ENCODE data around the gene CCDC187. TPM values are rescaled to one million over a fixed set of nuclear protein-coding genes. Genes with fewer than 3 reads are reported as not detected.

Gene CCDC187
- total and polyA plus RNA-seq, 10 donors, result 0.03 to 0.20 (median 0.11) TPM; not detected in 2

- no peak overlapping the region for H3K4me3 ChIP-seq
- TF ChIP-seq POLR2AphosphoS5 (IDR thresholded peaks at IDR 0.05) (no peak), POLR2A (IDR thresholded peaks at IDR 0.05) (no peak)
- TF ChIP-seq, protein P1, sequence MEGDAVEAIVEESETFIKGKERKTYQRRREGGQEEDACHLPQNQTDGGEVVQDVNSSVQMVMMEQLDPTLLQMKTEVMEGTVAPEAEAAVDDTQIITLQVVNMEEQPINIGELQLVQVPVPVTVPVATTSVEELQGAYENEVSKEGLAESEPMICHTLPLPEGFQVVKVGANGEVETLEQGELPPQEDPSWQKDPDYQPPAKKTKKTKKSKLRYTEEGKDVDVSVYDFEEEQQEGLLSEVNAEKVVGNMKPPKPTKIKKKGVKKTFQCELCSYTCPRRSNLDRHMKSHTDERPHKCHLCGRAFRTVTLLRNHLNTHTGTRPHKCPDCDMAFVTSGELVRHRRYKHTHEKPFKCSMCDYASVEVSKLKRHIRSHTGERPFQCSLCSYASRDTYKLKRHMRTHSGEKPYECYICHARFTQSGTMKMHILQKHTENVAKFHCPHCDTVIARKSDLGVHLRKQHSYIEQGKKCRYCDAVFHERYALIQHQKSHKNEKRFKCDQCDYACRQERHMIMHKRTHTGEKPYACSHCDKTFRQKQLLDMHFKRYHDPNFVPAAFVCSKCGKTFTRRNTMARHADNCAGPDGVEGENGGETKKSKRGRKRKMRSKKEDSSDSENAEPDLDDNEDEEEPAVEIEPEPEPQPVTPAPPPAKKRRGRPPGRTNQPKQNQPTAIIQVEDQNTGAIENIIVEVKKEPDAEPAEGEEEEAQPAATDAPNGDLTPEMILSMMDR (IDR thresholded peaks at IDR 0.05 in 8 of 11, conservative IDR thresholded peaks at IDR 0.05 in 3 of 11), result no peak
- no peak overlapping the region for H3K27ac ChIP-seq
- peaks cover 0 to 23% (median 0%) of the 10 kb centered on the region in 7 donors for H3K27me3 ChIP-seq (replicated peaks in 1 of 7)
- H3K36me3 ChIP-seq, result no peaks in the 10 kb centered on the region
- DNase-seq, result no peak
- peaks cover 0 to 8% (median 6%) of the 10 kb centered on the region in 6 donors for H3K4me1 ChIP-seq
- intact Hi-C loops (cut with DNase I; ENCODE audit: low total_unique reads), result no loop called here
- WGBS, 5 donors, result 86 to 94% (median 90%) methylated on average over 15 to 19 of the region's 19 CpGs
- H3K9me3 ChIP-seq, result no peaks in the 10 kb centered on the region
These were observed 11.8 kb downstream of the CCDC187 start for GRCh38 chr9:136292026-136292538.

DNA sequence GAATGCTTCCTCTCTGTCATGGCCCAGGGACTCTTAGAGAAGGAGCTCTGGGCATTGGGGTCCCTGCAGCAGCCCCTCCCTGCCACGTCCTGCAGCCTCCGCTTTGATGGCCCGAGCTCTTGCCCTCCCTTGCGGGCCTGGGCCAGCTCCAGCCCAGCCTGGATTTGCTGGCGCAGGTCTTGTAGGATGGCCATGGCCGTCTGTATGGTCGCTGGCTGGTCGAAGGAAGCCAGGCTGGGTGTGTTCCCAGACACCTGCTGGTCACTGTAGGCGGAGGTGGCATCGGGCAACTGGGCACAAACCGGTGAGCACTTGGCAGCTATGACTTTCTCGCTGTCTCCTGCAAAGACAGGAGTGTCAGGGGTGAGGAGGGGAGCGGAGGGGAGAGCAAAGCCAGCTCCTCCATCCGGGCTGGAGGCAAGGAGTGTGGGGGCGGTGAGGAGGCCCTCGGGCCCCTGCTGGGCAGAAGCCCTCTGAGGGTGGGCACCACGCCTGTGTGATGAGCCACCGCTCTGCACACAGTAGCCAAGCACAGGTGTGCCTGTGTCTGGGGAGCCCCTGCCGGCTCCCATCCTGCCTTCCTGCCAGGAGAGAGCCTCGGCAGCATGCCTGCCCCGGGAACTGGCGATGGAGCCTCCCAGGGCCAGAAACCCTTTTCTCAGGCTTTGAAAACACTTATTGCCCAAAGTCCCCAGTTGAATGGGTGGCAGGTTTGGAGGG is 12.4 kb downstream of the CCDC187 start:
- H3K36me3 ChIP-seq, result no peaks in the 10 kb centered on the region
- DNase-seq, result no peak
- WGBS, 5 donors, result 77 to 89% (median 84%) methylated on average over 13 to 22 of the region's 22 CpGs
- H3K27me3 ChIP-seq (replicated peaks in 1 of 7), result peaks cover 0 to 26% (median 0%) of the 10 kb centered on the region in 7 donors
- intact Hi-C loops (cut with DNase I; ENCODE audit: low total_unique reads), result no loop called here
- H3K27ac ChIP-seq, result no peak overlapping the region
- TF ChIP-seq POLR2A (IDR thresholded peaks at IDR 0.05) (no peak), POLR2AphosphoS5 (IDR thresholded peaks at IDR 0.05) (no peak)
- TF ChIP-seq, protein P1 (IDR thresholded peaks at IDR 0.05 in 8 of 11, conservative IDR thresholded peaks at IDR 0.05 in 3 of 11), result no peak
- H3K4me1 ChIP-seq, result peaks cover 0 to 2% (median under 1%) of the 10 kb centered on the region in 6 donors
- no peak overlapping the region for H3K4me3 ChIP-seq
- no peaks in the 10 kb centered on the region for H3K9me3 ChIP-seq

DNA sequence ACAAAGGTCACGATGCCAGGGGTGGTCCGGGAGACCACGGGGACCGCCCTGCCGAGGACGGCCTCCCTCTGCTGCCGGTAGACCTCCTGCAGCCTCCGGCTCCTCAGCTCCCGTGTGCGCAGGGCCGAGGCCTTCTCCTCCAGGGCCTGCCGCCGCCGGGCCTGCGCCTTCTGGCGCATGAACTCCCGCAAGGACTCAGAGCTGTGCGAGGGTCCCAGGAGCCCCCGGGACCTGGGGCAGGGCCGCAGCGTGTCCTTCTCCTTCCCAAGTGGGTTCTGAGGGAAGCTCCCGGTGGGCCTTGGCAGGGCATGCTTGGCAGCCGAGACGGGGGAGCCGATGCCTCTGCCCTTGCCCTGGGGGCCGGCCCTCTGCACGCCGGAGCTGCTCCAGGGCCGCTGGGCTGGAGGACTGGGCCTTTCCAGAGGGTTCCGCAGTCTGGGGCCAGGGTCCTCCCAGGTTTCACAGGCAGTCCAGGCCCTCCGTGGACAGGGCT is 13.3 kb downstream of the CCDC187 start:
- TF ChIP-seq, protein P1 (IDR thresholded peaks at IDR 0.05 in 8 of 11, conservative IDR thresholded peaks at IDR 0.05 in 3 of 11), result no peak
- TF ChIP-seq POLR2A (IDR thresholded peaks at IDR 0.05) (no peak), POLR2AphosphoS5 (IDR thresholded peaks at IDR 0.05) (no peak)
- 88 to 95% (median 90%) methylated on average over 13 to 31 of the region's 31 CpGs for WGBS, 5 donors

More for the DNA sequence above, 13.3 kb downstream of the CCDC187 start:
- DNase-seq, result no peak
- peaks cover 0 to 28% (median 9%) of the 10 kb centered on the region in 7 donors for H3K27me3 ChIP-seq (replicated peaks in 1 of 7)
- no peaks in the 10 kb centered on the region for H3K36me3 ChIP-seq
- no peak overlapping the region for H3K4me3 ChIP-seq
- H3K27ac ChIP-seq, result no peak overlapping the region
- no peaks in the 10 kb centered on the region for H3K9me3 ChIP-seq
- intact Hi-C loops (cut with DNase I; ENCODE audit: low total_unique reads), result no loop called here
- H3K4me1 ChIP-seq, result no peaks in the 10 kb centered on the region

Data from spleen (tissue), 11 donors.